Colonic mucosa (tissue), 4 donors: ENCODE results near the gene RTN4IP1. TPM values are rescaled to one million over a fixed set of nuclear protein-coding genes. Genes with fewer than 3 reads are reported as not detected.

Experiments used
- DNase-seq: peaks from one replicate; pipeline ENCODE4 v3.0.0-alpha.2; 2020
- H3K27ac ChIP-seq: fragments of 200-600 bp; one replicate; pipeline ENCODE4 v1.8.0; 2021
- H3K27me3 ChIP-seq: fragments of 200-600 bp; one replicate; pipeline ENCODE4 v1.8.0; 2021
- H3K36me3 ChIP-seq: fragments of 200-600 bp; one replicate; pipeline ENCODE4 v1.8.0; 2021
- H3K4me1 ChIP-seq: fragments of 200-600 bp; one replicate; pipeline ENCODE4 v1.8.0; 2021; ENCODE audit warnings: mild to moderate bottlenecking
- H3K4me3 ChIP-seq: fragments of 200-600 bp; one replicate; pipeline ENCODE4 v1.8.0; 2021
- H3K9ac ChIP-seq, 2 donors: one replicate each; pipeline ENCODE4 v1.7.0; 2013; ENCODE audit warnings: control low read depth in 2 of 2, low read depth in 2 of 2, low read length in 2 of 2
- H3K9me3 ChIP-seq: fragments of 200-600 bp; one replicate; pipeline ENCODE4 v1.8.0; 2021
- intact Hi-C: fragments of 100-400 bp; cut with DNase I; formaldehyde crosslinking; loops from one replicate; pipeline ENCODE4 v1.14.1; 2022
- total RNA-seq, 2 donors: library from RNA; stranded (reverse); fragmentation: NEBNext Ultra II Directional in 1 of 2; extraction: Animal tissue kit (Norgen Biotek cat#: 25700) in 1 of 2; gene quantifications; one replicate each; pipeline ENCODE4 v1.2.1, GENCODE V29; 2021
- TF ChIP-seq, protein P1 (sequence below): fragments of 200-600 bp; IDR thresholded peaks from one replicate; pipeline ENCODE4 v1.8.0; 2022; ENCODE audit warnings: antibody characterized with exemption, mild to moderate bottlenecking
- donor health status: healthy.
- donor health status: DM: no; HTN: no; CAD: no.
- donor health status: DM: no; HTN: no; CAD: no.

The RTN4IP1 gene, protein sequence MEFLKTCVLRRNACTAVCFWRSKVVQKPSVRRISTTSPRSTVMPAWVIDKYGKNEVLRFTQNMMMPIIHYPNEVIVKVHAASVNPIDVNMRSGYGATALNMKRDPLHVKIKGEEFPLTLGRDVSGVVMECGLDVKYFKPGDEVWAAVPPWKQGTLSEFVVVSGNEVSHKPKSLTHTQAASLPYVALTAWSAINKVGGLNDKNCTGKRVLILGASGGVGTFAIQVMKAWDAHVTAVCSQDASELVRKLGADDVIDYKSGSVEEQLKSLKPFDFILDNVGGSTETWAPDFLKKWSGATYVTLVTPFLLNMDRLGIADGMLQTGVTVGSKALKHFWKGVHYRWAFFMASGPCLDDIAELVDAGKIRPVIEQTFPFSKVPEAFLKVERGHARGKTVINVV
- total RNA-seq: 10 to 100 TPM; 12.2 to 18.5 TPM

GRCh38 chr6:106629103-106629858 is at the start of gene RTN4IP1, which contains the start of gene QRSL1:
Gene RTN4IP1 (minus strand): TSS chr6:106629498. CDS start chr6:106629021, 477 bp downstream.
Gene QRSL1 (plus strand): TSS chr6:106629578. CDS start chr6:106629682, 104 bp downstream.
- peaks cover 4% of the 10 kb centered on the region for H3K4me1 ChIP-seq
- intact Hi-C loops: no loop called here
- peak within 1 kb of the TSS; percentile 68 for H3K27ac ChIP-seq
- peak within 1 kb of the TSS; percentile 75 to 77 for H3K9ac ChIP-seq
- H3K27me3 ChIP-seq: no peaks in the 10 kb centered on the region
- no peaks in the 10 kb centered on the region for H3K9me3 ChIP-seq
- peak; percentile 91 for DNase-seq
- no peaks in the 10 kb centered on the region for H3K36me3 ChIP-seq
- H3K4me3 ChIP-seq: peak within 1 kb of the TSS; percentile 92
- TF ChIP-seq, protein P1, sequence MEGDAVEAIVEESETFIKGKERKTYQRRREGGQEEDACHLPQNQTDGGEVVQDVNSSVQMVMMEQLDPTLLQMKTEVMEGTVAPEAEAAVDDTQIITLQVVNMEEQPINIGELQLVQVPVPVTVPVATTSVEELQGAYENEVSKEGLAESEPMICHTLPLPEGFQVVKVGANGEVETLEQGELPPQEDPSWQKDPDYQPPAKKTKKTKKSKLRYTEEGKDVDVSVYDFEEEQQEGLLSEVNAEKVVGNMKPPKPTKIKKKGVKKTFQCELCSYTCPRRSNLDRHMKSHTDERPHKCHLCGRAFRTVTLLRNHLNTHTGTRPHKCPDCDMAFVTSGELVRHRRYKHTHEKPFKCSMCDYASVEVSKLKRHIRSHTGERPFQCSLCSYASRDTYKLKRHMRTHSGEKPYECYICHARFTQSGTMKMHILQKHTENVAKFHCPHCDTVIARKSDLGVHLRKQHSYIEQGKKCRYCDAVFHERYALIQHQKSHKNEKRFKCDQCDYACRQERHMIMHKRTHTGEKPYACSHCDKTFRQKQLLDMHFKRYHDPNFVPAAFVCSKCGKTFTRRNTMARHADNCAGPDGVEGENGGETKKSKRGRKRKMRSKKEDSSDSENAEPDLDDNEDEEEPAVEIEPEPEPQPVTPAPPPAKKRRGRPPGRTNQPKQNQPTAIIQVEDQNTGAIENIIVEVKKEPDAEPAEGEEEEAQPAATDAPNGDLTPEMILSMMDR: no peak

GRCh38 chr6:106677282-106677681 is 48.0 kb upstream of the RTN4IP1 start:
- intact Hi-C loops: no loop called here
- no peaks in the 10 kb centered on the region for H3K36me3 ChIP-seq
- H3K27me3 ChIP-seq: no peaks in the 10 kb centered on the region
- peak; percentile 63 for DNase-seq
- H3K9ac ChIP-seq: no peak overlapping the region
- H3K27ac ChIP-seq: no peak overlapping the region
- H3K4me3 ChIP-seq: no peak overlapping the region
- H3K4me1 ChIP-seq: no peaks in the 10 kb centered on the region
- TF ChIP-seq, protein P1: no peak
- no peaks in the 10 kb centered on the region for H3K9me3 ChIP-seq

GRCh38 chr6:106674541-106675229 is 45.4 kb upstream of the RTN4IP1 start:
- intact Hi-C loops: no loop called here
- TF ChIP-seq, protein P1: no peak
- Histone ChIP-seq H3K4me3 (no peak overlapping the region), H3K9me3 (no peaks in the 10 kb centered on the region), H3K27ac (no peak overlapping the region), H3K27me3 (no peaks in the 10 kb centered on the region), H3K9ac (no peak overlapping the region), H3K4me1 (no peaks in the 10 kb centered on the region), H3K36me3 (no peaks in the 10 kb centered on the region)
- DNase-seq: no peak

GRCh38 chr6:106671651-106672050 is 42.4 kb upstream of the RTN4IP1 start:
- no peaks in the 10 kb centered on the region for H3K4me1 ChIP-seq
- no peak for DNase-seq
- H3K9ac ChIP-seq: no peak overlapping the region
- no peaks in the 10 kb centered on the region for H3K9me3 ChIP-seq
- no peak overlapping the region for H3K4me3 ChIP-seq
- H3K27ac ChIP-seq: no peak overlapping the region
- H3K27me3 ChIP-seq: no peaks in the 10 kb centered on the region
- TF ChIP-seq, protein P1: no peak
- intact Hi-C loops: no loop called here
- H3K36me3 ChIP-seq: no peaks in the 10 kb centered on the region

DNA sequence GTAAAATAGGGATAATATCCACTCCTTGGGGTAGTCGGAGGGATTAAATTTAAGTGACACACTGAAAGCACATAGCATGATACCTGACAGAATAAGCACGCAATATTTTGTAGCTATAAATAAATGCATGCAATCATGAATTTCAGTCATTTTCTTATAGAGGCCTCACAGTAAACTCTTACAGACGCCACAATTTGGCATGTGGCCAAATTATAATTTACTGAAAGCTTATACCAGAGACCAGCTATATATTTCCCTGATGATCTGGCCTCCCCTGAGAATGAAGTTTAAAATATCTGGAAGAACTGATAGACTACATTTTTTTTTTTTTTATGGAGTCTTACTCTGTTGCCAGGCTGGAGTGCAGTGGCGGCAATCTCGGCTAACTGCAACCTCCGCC is 40.9 kb upstream of the RTN4IP1 start:
- Histone ChIP-seq H3K4me3 (no peak overlapping the region), H3K4me1 (no peaks in the 10 kb centered on the region), H3K9ac (no peak overlapping the region), H3K27ac (no peak overlapping the region), H3K9me3 (no peaks in the 10 kb centered on the region), H3K36me3 (no peaks in the 10 kb centered on the region), H3K27me3 (no peaks in the 10 kb centered on the region)
- DNase-seq: no peak
- intact Hi-C loops: no loop called here
- TF ChIP-seq, protein P1: no peak
